Keratinocyte (primary cell): ENCODE data around the gene ARHGAP4. TPM values are rescaled to one million over a fixed set of nuclear protein-coding genes. Genes with fewer than 3 reads are reported as not detected.

Experiments used
- DNase-seq: peaks from one replicate; pipeline ENCODE4 v3.0.0-alpha.2; 2011; ENCODE audit warnings: low read depth, missing footprints, low spot score
- FAIRE-seq: peaks from 2 replicates; lab custom pipeline; 2011; peaks lifted over from hg19 to GRCh38; lab: Jason Lieb, UNC
- H2AFZ ChIP-seq: 2 replicates; pipeline ENCODE4 v1.6.0; 2012; ENCODE audit warnings: low read length, control low read depth, inconsistent platforms; ENCODE audit not compliant: control insufficient read depth
- H3K27ac ChIP-seq: 2 replicates; pipeline ENCODE4 v1.5.1; 2011; ENCODE audit warnings: low read length; ENCODE audit not compliant: control insufficient read depth, insufficient read depth
- H3K27me3 ChIP-seq: 3 replicates; pipeline ENCODE4 v1.6.0; 2011; ENCODE audit warnings: low read length; ENCODE audit not compliant: control insufficient read depth, insufficient read depth; ENCODE audit errors: extremely low read depth
- H3K36me3 ChIP-seq, 2 experiments: 2 replicates in 1 of 2; 3 replicates in 1 of 2; pipeline ENCODE4 v1.5.1; 2011; ENCODE audit warnings: low read length in 2 of 2, mild to moderate bottlenecking in 1 of 2; ENCODE audit not compliant: control insufficient read depth in 2 of 2, insufficient read depth in 2 of 2; ENCODE audit errors: extremely low read depth in 1 of 2
- H3K4me1 ChIP-seq: 3 replicates; pipeline ENCODE4 v1.5.1; 2011; ENCODE audit warnings: low read length; ENCODE audit not compliant: control insufficient read depth, insufficient read depth; ENCODE audit errors: extremely low read depth
- H3K4me2 ChIP-seq: 3 replicates; pipeline ENCODE4 v1.6.0; 2011; ENCODE audit warnings: low read depth, low read length; ENCODE audit not compliant: control insufficient read depth, insufficient read depth; ENCODE audit errors: extremely low read depth
- H3K4me3 ChIP-seq, 3 experiments: fragments of 200-600 bp in 1 of 3; sonication (generic) in 1 of 3; 2 replicates in 2 of 3; 3 replicates in 1 of 3; pipeline ENCODE4 v1.5.1; 2011 to 2016; ENCODE audit warnings: low read length in 3 of 3, mild to moderate bottlenecking in 3 of 3, control low read depth in 2 of 3, inconsistent platforms in 1 of 3, low read depth in 1 of 3, mixed read lengths in 1 of 3, mixed run types in 1 of 3, moderate library complexity in 1 of 3; ENCODE audit not compliant: control insufficient read depth in 2 of 3, insufficient read depth in 2 of 3; ENCODE audit errors: extremely low read depth in 1 of 3
- H3K79me2 ChIP-seq: 2 replicates; pipeline ENCODE4 v1.6.0; 2012; ENCODE audit warnings: low read length; ENCODE audit not compliant: control insufficient read depth, insufficient read depth
- H3K9ac ChIP-seq: 3 replicates; pipeline ENCODE4 v1.6.0; 2011; ENCODE audit warnings: low read length; ENCODE audit not compliant: control insufficient read depth, insufficient read depth; ENCODE audit errors: extremely low read depth
- H3K9me1 ChIP-seq: 3 replicates; pipeline ENCODE4 v1.6.0; 2011; ENCODE audit warnings: low read length; ENCODE audit not compliant: control insufficient read depth, insufficient read depth; ENCODE audit errors: extremely low read depth
- H3K9me3 ChIP-seq: 2 replicates; pipeline ENCODE4 v1.5.1; 2012; ENCODE audit warnings: low read depth, low read length; ENCODE audit not compliant: control insufficient read depth
- H4K20me1 ChIP-seq: 3 replicates; pipeline ENCODE4 v1.6.0; 2011; ENCODE audit warnings: low read length; ENCODE audit not compliant: control insufficient read depth, insufficient read depth; ENCODE audit errors: extremely low read depth
- EZH2 ChIP-seq: IDR thresholded peaks from one replicate; pipeline ENCODE4 v1.6.1; 2012; ENCODE audit warnings: inconsistent platforms, mild to moderate bottlenecking, low read length, moderate library complexity
- dilution Hi-C: fragments of 300-500 bp; cut with MboI; formaldehyde crosslinking; loops from one replicate; pipeline ENCODE4 v1.7.0; 2020; ENCODE audit warnings: low sequenced_read_pairs; ENCODE audit not compliant: extremely low pct_ligation_motif_present
- polyA plus RNA-seq, 5 experiments: library from polyadenylated mRNA; depleted of rRNA in 3 of 5; stranded (reverse) in 3 of 5; stranded (forward) in 1 of 5; unstranded in 1 of 5; fragments of >200 nt; gene quantifications; 1 replicate in 1 of 5; 2 replicates in 3 of 5; 3 replicates in 1 of 5; pipeline versions ENCODE4 v1.2.1 to v1.2.3, GENCODE V29; 2011 to 2012; ENCODE audit warnings: missing spikeins in 2 of 5, low read depth in 1 of 5, low replicate concordance in 1 of 5
- TF ChIP-seq, protein P1 (sequence below), 3 experiments: IDR thresholded peaks in 1 of 3; conservative IDR thresholded peaks in 1 of 3; optimal IDR thresholded peaks in 1 of 3; 2 replicates in 2 of 3; 3 replicates in 1 of 3; pipeline versions ENCODE3 to v1.5.1; 2011; ENCODE audit warnings: low read length in 3 of 3, mild to moderate bottlenecking in 3 of 3, moderate library complexity in 2 of 3, control low read depth in 1 of 3, inconsistent platforms in 1 of 3; ENCODE audit not compliant: insufficient read depth in 2 of 3; ENCODE audit errors: extremely low read depth in 1 of 3

ARHGAP4 gene
- polyA plus RNA-seq, 1 donor (not counting 4 experiments of a cell fraction or from before 2014, with no cell fraction given) = 0.35 TPM

DNA sequence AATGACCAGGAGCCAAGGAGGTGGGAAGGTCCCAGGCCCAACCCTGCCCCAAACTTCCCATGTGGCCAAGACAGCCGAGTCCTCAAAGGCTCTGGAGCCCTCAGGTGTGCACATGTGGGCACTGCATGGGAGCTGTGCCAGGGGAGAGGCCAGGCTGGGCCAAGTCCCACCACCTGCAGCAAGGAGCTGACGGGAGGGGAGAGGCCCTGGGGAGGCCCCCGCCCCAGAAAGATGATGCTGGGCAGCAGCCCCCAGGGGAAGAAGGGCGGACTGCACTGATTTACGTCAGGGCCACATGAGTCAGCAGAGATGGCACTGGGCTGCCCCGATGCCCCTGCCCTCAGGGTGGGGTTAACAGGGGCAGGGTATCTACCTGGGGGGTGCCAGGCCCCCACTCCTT is 41.5 kb downstream of the ARHGAP4 start:
- Histone ChIP-seq H4K20me1 (peaks cover 3% of the 10 kb centered on the region), H3K9ac (no peak overlapping the region), H3K9me3 (no peaks in the 10 kb centered on the region), H3K4me3 (peak overlapping the region in 1 of 3 experiments; percentile 59), H3K36me3 (no peaks in the 10 kb centered on the region), H2AFZ (no peak overlapping the region), H3K4me1 (peaks cover 3% of the 10 kb centered on the region), H3K27me3 (peaks cover 33% of the 10 kb centered on the region), H3K4me2 (peak overlapping the region; percentile 51), H3K79me2 (no peaks in the 10 kb centered on the region), H3K27ac (no peak overlapping the region), H3K9me1 (no peaks in the 10 kb centered on the region)
- TF ChIP-seq EZH2 = no peak
- TF ChIP-seq, protein P1, sequence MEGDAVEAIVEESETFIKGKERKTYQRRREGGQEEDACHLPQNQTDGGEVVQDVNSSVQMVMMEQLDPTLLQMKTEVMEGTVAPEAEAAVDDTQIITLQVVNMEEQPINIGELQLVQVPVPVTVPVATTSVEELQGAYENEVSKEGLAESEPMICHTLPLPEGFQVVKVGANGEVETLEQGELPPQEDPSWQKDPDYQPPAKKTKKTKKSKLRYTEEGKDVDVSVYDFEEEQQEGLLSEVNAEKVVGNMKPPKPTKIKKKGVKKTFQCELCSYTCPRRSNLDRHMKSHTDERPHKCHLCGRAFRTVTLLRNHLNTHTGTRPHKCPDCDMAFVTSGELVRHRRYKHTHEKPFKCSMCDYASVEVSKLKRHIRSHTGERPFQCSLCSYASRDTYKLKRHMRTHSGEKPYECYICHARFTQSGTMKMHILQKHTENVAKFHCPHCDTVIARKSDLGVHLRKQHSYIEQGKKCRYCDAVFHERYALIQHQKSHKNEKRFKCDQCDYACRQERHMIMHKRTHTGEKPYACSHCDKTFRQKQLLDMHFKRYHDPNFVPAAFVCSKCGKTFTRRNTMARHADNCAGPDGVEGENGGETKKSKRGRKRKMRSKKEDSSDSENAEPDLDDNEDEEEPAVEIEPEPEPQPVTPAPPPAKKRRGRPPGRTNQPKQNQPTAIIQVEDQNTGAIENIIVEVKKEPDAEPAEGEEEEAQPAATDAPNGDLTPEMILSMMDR (optimal IDR thresholded peaks at IDR 0.05 in 1 of 3, IDR thresholded peaks at IDR 0.05 in 1 of 3, conservative IDR thresholded peaks at IDR 0.05 in 1 of 3; ENCODE audit: extremely low read depth in 1 of 3, insufficient read depth in 2 of 3, low read length in 3 of 3) = peak in 1 of 3 experiments; percentile 12
- no peak for FAIRE-seq
- dilution Hi-C loops = no loop called here
- no peak for DNase-seq

GRCh38 chrX:153884136-153884535 is 41.9 kb downstream of the ARHGAP4 start:
- no peak for FAIRE-seq
- H3K4me2 ChIP-seq = no peak overlapping the region
- H3K9me3 ChIP-seq = no peaks in the 10 kb centered on the region
- no peaks in the 10 kb centered on the region for H3K79me2 ChIP-seq
- dilution Hi-C loops = no loop called here
- peaks cover 3% of the 10 kb centered on the region for H4K20me1 ChIP-seq
- no peak for DNase-seq
- H3K36me3 ChIP-seq = no peaks in the 10 kb centered on the region
- H3K4me3 ChIP-seq = no peak overlapping the region
- H2AFZ ChIP-seq = no peak overlapping the region
- peaks cover 3% of the 10 kb centered on the region for H3K4me1 ChIP-seq
- peaks cover 37% of the 10 kb centered on the region for H3K27me3 ChIP-seq
- TF ChIP-seq EZH2 = no peak
- TF ChIP-seq, protein P1 (optimal IDR thresholded peaks at IDR 0.05 in 1 of 3, IDR thresholded peaks at IDR 0.05 in 1 of 3, conservative IDR thresholded peaks at IDR 0.05 in 1 of 3; ENCODE audit: extremely low read depth in 1 of 3, insufficient read depth in 2 of 3, low read length in 3 of 3) = no peak
- no peak overlapping the region for H3K27ac ChIP-seq
- H3K9me1 ChIP-seq = no peaks in the 10 kb centered on the region
- no peak overlapping the region for H3K9ac ChIP-seq
